ENCODE measurements around the gene CHD6.

The CHD6 gene

DNA sequence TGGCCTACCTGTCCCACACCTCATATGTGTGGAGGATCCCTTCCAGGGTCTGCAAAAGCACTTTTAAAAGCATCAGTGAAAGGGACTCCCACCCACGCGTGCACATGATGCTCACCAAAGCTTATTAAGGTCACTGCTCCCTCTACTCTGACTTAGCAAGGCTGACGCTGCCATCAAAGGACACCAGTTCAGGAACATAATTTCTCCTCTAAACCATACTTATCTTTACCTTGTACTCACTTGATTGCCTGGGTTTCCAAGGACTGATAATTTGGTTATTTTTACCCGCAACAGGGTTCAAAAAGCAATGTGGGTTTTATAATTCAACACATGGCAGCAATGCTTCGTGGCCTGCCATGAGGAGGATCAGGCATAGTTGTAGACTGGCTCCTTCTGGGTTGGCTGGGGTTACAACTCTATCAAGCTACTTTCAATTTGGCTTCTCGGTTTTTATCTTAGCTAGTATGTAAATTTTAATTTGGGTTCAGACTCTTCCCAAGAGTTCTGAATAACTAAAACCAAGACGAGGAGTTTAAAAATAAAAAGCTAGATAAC, 199.4 kb downstream of the CHD6 start:
- DNase-seq = no peak

DNA sequence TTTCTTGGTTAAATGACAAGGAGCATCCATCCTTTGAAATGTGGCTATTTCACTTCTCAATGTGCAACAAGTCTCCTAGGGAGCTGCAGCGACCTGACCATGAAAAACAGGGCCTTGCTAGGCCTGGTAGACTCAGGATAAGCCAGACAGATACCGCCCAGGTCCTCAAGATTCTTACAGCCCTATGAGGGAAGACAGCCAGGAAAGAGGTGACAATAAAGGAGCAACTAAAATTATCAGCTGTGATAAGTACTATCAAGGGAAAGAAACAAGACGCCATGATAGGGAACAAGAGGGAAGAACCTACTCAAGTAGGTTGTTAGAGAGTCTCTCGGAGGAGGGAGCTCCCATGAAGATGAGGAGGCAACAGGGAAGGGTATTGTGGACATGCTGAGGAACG, 200.1 kb downstream of the CHD6 start:
- DNase-seq = no peak

DNA sequence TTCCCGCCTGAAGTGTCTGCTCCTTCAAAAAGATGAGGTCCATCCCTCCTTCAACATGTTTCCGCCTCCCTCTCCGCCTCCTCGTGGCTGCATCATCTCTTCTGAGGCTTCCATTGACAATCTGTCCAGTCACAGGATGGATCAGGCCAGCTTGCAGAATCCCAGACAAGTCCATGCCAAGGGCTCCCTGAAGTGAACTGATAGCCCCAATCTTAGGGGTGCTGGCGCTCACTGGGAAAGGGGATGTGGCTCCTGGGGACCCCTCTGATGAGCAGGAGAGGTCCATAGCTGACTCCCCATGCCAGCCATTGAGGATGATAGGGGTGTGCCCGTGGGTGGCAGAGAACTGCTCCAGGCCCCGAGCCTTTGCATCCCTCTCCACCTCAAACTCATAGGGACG, 203.0 kb downstream of the CHD6 start:
- no peak for DNase-seq

DNA sequence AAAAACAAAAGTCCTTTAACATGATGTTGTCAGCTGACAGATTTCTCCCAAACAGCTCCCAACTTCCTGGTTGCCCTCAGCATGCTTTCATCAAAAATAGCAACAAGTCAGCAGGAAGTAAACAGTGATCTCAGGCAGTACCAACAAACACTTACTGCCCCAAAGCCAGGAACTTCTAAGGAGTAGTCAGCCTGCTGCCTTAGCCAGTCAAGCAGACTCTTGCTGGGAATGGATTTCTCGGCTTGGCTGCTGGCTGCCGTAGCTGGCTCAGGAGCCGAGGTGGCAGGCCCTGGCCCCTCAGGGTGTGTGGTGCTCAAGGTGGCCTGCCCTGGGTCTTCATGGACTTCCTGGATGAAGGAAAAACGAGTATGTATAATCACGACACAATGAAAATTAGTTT, 205.0 kb downstream of the CHD6 start:
- DNase-seq = no peak

DNA sequence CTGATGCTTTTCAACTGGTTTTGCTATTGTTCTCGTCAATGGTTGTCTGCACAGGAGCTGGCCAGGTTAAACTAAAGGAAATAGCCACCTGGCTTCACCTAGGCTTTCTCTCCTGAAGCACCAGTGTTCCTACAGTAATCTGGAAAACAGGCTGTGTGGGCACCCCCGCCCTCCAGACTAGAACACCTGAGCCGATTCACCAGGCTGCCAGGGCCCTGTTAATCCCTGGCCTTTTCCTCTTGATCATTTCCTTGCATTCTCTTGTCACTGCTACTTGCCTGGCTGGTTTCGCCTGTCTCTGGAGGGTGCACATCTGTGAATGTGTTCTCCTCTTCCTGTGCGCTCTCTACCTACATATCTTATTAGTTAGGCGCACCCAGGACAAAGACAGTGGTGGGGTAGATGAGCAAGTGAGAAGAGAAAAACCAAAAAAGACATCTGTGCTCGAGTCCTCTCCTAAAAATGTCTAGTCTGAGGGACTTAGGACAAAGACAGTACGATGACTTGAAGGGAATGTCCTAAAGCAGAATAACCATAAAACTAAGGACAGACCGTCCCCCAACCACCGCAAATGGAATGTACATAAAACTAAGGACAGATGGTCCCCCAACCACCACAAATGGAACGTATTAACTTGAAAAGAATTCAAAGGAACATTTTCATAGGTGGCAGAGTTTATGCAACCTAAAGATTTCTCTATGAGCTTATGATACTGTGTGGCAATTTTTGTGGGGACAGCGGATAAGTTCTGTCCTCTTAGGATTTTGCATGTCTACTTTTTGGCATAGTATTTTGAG, 205.7 kb downstream of the CHD6 start:
- no peak for DNase-seq

DNA sequence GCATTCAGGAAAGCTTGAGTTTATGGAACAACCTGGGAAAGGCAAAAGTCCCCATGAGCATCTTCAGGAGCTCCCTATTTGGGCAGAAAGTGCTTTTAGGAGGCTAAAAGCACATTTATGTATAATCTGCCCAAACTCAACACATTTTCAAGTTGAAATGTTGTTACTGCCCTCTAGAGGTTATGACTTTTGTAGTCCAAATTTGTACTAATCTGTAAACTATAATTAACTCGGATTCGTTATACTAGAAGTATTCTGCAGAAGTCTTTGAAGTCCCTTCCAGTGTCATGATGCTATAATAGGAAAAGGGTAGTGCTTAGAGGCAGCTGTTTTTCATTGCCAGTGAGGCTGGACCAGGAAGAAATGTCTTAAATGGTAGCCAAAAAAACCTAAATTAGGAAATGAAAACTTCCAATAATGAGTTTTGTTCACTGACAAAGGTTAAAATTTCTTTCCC, 206.8 kb downstream of the CHD6 start:
- no peak for DNase-seq

DNA sequence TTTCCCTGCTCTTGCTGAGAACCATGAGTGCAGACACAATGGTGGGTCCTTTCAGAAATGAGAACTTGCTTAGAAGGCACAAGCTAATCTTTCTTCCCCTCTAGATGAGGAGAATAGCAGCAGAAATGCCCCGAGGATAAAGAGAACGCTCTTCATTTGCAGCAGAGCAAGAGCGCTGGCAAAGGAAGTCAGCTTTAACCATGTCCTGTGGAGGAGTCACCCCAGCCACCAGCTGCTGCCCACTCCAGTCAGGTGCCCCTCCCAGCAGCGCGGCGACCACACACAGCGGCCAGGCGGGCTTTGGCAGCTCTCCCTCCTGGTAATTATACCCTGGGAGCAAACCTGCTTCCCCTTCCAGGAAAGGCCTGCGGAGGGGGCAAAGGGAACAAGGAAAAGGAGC, 209.2 kb downstream of the CHD6 start:
- DNase-seq = no peak

DNA sequence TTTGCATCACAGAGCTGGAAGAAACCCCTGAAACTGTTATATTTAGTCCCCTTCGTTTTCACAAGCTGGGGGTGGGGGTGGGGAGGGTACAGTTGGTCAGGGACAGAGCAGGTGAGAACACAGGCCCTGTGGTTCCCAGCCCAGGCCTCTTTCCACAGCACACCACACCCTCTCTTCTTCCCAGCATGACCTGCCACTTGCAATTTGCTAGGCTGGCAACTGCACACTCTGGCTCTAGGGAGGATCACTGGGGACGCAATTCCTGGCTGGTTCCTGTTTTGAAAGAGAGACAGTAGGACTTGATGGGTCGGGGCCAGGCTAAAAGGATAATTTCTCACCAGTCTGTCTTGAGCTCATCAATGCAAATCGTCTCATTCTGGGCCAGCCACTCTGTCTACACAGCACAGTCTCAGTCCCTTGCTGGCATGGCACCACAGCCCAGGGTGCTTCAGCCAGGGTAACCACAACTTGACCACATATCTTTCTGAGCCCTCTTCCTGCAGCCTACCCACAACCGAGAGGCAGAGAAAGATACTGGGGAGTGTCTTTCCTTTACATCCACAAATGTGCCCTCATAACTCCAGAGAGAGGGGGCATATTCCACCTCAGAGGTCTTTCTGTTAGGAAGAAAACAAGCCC, 209.9 kb downstream of the CHD6 start:
- DNase-seq = no peak

DNA sequence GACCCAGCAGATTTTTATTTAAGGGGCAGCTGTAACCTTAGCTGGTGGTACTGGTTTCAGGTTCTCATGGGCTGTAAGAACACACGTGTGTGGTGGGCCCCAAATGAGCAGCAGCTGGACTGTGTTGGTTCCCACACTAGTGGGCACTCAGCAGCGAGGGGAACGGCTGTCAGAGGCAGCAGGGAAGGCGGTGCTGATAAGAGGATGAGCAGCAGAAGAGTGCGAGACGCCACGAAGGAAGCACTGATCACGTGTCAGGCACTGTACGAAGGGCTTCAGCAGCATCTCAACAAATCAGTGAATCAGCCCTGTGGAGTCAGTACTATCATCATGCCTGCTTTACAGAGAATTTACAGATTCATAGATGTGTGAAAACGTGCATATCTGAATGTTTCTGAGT, 210.6 kb downstream of the CHD6 start:
- no peak for DNase-seq

DNA sequence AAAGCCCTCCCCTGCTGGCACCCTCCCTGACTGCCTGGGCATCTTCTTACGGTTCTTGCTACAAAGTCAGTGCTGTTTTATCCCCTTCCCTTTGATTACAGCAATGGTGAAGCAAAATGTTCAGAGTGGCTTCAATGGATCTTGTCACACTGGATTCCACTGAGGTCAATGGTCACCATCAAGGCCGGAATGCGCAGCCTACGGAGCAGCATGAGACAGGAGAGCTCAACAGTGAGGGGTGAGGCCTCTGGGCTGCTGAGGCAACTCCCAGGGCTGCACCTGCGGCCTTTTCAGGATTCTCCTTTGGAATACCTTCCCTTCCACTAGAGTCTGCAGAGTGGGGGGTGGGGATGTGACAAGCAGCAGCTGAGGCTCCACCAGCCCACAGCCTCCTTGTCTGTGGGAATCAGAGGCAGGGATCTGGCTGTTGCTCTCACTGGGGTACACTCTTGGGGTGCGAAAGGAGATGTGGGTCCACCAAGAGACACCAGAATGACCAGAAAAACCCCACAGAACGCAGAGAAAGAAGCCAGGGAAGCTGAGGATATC, 211.2 kb downstream of the CHD6 start:
- no peak for DNase-seq

DNA sequence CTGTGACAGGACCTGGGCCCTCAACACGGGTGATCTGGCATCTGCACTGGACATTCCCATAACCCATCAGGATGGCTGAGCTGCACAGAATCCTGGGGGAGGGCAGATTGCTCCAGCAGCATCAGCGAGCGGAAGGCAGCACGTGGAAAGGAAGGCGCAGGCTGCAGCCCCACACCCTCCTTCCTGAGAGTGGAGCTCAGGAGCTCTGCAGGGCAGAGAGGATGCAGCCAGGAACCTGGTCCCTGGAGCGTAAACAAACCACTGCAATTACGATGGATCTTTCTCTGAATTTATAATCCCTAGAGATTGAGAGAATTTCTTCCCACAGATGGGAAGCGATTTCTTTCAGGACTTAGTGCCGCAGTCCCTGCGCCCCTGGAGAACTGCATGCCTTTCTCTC, 211.8 kb downstream of the CHD6 start:
- DNase-seq = no peak

DNA sequence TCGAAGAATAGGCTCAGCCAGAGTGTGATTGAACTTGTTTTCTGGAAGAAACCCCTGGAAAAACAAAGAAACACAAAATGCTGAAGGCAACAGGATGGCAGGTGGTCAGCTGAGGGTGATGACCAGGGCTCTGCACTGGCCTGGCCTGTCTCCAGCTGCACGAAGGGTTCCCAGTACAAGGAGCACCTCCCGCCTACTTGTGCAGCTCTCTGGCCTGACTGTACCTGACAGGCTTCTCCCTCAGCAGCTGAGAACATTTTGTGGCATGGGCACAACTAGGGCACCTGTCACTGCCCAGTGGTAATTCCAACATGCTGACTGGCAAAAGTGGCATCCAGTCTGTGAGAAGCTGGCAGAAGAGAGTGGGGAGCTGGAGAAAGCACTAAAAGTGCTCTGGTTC, 212.7 kb downstream of the CHD6 start:
- DNase-seq = no peak

DNA sequence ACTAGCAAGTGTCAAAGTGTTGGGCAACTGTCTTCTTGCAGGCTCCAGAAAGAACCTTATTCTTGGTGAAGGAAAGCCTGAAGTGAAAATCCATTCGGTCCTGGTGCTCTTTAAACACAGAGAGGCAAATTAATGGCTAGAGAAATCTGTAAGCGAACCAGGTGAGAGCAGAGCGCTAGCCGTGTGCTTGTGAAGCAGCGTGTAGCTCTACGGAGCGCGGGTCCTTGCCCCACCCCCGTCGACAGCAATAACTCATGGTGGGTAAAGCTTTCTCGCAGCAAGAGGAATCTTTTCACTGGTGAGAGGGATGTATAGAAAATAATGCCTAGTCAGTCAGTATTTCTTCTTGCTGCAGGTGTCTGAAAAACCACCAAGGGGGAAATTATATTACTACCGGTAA, 214.6 kb downstream of the CHD6 start:
- no peak for DNase-seq

DNA sequence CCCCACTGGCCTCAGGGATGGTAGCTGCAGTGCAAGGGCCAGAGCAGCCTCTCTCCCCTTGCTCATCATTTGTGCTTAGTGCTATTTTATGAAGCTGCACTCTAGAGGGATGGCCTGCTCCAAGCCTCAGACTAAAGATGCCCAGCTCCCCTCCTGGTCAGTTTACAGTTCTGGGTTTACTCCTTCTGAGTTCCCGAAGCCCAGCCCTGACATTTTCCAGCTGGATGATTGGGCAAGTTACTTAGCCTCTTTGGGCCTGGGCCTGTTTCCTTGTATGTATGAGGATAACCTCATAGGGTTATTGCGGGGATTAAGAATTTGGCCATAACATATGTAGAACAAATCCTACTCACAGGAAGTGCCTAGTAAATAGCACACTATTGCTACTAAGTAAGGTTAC, 219.8 kb downstream of the CHD6 start:
- no peak for DNase-seq

DNA sequence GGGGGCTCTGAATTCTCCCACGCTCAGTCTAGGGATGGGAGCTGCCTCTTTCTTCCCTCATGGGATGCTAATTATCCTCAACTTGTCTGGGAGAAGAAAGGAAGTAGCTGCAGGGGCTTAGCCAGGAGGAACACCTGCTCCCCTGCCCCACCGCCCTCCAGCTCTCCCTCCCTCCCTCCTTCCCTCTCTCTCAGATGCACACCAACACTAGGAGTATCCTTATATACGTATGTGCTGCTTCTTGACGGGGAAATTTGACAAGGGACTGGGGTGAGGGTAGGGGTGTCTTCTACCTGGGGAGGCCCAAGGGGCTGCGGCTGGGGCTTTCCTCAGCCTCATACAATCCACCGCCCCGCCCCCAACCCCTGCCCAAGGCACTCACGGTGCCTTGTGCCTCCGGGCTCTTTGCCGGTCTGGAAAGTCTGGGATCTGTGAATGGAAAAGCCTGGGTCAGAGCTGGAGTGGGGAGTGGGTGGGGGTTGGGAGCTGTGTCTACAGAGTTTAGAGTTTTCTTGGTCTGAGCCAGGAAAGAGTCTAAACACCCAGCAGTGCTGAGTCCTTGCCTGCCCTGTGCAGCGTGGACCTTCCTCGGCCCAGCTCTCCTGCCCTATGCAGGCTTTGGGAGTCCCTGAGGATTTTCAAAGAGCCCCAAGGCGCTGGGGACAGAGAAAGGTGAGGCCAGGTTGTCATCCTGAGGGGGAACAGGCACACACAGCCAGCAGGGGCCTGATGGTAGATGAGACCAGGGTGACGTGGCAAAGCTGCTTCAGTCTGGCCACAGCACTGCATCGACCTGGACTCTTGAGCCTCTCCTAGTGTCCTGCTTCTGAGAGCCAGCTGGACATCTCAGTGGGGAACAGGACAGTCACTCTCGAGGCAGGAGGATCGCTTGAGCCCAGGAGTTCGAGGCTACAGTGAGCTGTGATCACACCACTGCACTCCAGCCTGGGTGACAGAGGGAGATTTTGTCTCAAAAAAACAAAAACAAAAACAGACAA, 222.2 kb downstream of the CHD6 start:
- no peak for DNase-seq

DNA sequence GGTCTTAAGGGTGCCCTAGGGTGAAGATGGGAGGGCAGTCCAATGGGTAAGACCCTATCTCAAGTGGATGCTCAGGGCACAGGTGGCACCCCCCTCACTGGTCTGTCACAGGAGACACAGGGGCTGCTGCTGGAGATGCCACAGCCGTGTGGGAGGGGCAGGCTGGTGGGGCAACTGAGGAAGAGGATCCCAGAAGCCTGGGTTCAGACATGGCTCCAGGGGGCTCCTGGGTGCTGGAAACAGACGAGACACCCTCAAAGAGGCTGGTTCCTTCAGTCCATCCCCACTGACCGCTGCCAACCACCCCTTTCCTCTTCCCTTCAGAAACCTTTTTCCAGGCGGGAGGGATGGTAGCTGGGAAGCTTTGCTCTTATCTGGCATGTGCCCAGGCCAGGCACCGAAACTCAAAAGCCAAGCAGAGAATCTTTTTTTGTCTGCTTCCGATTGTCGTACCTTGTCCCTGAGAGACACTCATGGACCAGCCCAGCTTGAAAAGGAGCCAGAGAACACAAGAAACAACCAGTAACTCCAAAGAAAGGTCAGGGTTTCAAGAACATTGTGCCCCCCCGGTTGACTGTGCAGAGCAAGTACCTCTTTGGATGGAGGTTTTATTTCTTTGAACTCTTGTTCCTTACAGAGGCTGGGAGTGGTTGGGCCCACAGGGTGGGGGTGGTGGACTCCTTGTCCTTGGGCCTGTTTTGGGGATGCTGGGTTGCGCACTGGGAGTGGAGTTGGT, 223.1 kb downstream of the CHD6 start:
- DNase-seq = no peak

DNA sequence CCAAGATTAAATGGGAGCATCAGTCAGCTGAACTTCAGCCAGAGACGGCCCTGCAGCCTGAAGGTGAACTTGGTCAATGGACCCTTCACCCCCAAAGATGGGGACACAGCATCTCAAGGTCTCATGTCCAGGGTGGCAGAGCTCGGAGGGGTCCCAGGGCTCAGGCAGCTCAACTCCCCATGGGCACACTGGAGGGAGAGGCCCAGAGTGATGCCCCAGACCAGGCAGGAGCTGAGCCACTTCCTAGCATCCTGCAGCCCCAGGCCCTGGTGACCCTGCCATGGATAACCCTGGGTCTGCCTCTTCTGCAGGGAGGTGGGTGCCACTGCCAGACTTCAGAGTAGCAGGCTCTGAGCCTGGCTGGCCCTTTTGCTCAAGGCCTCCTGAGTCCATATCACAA, 224.1 kb downstream of the CHD6 start:
- no peak for DNase-seq

DNA sequence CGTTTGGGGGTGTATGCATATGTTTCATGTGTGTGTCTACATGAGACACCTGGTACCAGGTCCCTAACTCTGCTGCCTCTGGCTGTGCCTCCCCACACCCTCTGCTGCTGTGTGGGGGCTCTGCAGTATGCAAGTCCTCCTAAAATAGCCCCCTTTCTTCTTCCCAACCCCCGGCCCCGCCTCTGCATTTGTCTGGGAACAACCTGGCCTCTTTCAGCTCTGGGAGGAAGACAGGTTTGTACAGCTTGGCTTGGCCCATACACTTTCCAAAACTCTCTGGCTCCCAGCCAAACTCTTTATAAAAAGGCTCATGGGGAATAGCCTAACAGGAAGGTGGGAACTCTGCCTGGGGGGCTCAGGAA, 224.5 kb downstream of the CHD6 start:
- no peak for DNase-seq

DNA sequence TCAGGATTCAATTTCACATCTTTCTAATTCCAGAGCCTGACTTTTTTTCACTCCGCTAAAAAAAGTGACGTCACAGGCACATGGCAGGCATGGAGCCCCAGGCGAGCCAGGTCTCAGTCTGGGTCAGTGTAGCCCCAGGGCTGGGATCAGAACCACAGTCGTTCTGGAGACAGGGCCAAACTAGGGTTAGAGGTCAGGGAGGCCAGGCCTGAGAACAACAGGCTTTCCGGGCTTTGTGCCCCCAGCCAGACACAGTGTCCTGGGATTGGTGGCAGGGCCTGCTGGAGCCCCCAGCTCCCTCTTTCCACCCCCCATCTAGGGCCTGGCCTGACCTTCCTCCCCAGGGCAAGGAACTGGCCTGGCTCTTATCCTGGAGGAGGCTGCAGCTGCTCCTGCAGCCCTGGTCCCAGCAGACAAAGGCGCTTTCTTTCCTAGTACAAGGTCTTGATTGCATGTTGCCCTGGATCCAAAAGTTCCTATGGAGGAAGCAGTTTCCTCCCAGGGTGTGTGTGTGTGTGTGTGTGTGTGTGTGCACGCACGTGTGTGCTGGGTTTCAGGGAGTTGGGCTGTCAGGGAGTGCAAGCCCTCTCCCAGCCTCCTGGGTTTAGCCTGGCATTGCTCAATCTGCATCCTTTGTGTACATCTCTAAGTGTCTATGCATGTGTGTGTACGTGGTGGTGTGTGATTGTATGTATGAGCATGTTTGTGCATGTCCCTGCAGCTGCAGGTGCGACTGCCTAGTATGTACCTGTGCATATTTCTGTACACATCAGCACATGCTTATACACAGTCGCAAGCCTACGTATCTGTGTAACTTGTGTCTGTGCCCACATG, 225.1 kb downstream of the CHD6 start:
- DNase-seq = no peak

DNA sequence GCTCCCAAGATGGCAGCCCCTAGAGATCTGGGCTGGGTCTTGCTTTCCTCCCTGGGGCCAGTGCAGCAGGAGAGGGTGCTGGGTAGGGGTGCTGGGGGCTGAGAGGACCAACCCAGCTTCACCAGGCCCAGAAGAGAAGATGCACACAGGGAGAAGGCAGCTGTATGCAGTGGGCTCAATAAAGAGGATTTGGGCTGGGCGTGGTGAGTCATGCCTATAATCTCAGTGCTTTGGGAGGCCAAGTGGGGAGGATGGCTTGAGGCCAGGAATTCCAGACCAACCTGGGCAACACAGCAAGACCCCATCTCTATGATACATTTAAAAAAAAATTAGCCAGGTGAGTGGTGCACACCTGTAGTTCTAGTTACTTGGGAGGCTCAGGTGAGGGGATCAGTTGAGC, 225.9 kb downstream of the CHD6 start:
- no peak for DNase-seq

DNA sequence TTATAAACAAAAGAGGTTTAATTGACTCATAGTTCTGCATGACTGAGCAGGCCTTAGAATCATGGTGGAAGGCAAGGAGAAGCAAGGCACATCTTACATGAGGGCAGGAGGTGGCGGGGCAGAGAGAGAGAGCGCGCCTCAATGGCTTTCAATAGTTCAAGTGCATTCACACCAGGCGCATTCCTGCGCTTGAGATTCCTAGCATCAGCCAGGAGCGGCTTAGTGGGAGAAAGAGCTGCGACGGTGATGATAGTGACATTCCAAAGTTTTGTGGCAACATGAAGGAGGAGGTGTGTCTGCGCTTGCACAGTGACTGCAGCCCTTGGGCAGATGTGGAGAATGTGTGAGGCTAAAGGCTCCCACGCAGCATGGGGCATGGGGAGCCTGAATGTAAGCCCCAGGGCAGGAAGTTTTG, 226.6 kb downstream of the CHD6 start:
- no peak for DNase-seq
